Stimulated activated CD8-positive, alpha-beta memory T cell treated with anti-CD3 and anti-CD28 coated beads, Interleukin-7, amount 100 ng/mL, for 48 hours (primary cell): ENCODE results near the gene CACFD1.

Experiments used
- DNase-seq, 2 donors: peaks; one replicate each; pipeline ENCODE4 v3.0.0-alpha.2; 2020; ENCODE audit warnings: low read depth in 1 of 2; ENCODE audit errors: extremely low read depth in 1 of 2

The CACFD1 gene

DNA sequence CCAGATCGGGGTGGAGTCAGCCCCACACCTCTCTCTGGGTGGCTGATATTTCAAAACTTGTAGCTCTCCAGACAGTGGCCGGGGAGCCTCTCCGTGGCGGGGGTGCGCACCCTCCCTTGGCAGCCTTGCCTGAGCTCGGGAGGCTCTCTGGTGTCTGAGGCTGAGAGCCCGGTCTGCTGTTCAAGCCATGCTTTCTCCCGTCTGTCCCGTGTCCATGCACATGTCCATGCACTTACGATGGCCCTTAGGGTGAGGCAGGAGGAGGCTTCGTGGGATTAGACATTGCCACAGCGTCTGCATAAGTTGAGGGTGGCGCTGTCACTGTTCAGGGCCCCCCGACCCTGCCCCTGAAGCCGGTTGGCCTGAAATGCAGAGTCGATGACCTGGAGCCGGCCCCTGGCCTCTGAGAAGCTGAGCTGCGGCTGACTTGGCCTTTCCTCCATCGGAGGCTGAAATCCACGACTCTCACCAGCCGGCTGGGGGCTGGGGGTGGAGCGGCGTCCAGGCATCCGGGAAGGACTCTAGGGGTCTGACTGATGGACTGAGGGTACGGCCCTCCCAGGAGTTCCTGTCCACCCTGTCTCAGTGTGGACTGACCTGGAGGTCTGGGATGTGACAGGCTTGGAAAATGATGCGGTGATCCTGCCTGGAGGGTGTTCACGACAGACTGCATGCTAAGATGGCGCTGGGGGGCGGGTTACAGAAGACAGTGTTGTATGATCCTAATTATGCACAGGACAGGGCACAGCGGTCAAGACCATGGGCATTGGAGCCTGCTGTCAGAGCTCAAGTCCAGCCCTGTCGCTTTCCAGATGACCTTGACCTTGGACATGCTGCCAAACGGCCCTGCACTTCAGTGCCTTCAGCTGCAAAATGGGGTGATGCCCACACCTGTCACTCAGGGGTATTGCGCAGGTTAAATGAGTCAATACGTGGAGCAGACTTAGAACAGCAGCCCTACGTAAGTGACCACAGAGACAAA is 37.4 kb downstream of the CACFD1 start:
- no peak for DNase-seq

DNA sequence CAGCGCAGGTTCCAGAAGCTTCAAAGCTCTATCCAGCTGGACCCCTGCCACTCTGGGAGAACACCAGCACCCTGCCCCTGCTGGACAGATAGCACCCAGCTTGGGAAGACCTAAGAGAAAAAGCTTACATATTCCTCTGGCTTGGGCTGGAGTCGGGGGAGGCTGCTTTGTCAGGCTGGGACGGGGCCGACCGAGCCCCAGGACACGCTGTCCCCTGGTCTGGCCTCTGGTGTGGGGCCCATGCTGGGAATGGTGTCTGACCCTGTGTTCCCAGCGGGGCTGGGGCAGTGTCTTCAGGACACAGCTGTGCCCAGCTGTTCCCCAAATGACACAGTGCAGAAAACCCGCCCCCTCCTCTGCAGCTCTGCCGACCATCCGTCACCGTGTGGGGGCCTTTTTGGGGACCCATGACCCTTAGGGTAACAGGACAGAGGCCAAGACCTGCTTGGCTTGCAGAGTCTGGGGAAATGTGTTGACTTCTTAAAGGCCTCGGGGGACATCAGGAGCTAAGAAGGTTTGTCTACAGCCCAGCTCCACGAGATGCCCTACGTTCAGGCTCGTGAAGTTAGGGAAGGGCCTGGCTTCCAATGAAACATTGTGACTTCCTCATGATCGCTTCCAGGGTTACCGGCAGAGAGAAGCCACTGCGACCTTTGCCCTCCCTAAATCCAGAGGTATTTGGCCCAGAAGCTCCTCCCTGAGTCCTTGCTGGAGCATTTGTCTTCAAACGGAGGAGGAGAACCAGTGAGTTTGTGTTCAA is 39.5 kb downstream of the CACFD1 start:
- no peak for DNase-seq

DNA sequence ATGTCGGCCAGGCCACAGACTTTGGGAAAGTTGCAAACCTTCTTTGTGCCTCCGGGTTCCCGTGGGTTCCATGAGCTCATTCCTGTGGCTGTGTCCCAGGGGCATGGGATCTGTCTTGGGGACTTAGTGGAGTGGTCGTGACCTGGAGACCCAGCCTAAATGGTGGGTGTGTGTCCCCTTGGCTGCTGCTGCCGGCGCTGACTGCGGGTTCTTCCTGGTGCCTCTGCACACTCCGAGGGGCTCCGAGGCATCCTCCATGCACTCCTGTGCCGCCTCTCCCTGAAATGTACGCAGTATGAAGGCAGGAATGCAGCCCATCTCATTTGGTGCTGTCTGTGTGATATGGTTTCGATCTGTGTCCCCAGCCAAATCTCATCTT is 40.1 kb downstream of the CACFD1 start:
- no peak for DNase-seq

DNA sequence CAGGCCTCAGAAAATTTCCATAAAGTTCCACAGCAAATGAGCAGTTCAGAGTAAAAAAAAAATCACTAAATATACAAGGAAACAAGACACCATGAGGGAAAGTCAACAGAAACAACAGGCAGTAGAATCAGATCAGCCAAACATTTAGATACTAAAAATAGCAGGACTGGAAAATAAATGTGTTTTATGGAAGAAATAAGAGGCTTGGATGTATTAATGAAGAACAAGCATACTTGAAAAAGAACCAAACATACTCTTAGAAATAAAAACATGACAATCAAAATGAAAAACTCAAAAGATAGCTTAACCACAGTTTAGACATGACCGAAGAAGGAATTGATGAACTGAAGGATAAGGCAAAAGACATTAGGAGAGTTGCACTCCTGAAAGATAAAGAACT is 42.3 kb downstream of the CACFD1 start:
- no peak for DNase-seq

DNA sequence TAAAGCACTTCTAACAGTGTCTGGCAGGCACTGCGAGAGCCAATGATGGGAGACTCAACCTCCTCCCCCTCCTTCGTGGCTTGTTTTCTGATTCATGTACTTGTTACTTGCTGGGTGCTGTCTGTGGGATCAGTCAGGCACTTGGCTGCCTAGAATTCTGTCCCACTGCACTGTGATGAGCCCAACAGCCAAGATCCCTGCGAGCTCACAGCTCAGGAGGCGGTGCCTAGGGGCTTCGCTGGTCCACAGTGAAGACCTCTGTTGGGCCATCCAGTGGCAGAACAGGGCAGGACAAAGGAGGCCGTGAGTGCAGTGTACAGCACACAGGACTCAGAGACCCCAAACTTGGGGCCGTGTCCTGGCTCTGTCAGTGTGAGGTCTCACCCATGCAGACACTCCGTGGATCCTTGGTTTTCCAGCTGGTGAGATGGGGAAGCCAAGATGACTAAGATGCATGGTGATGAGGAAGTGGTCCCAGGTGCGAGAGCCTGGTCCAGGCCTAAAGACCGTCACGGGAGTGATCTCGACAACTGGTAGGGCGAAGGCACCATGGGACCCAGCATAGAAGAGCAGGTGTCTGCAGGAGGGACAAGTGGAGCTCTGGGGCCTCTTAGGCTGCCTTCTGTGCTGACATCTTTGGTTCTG is 45.5 kb downstream of the CACFD1 start:
- DNase-seq = no peak

DNA sequence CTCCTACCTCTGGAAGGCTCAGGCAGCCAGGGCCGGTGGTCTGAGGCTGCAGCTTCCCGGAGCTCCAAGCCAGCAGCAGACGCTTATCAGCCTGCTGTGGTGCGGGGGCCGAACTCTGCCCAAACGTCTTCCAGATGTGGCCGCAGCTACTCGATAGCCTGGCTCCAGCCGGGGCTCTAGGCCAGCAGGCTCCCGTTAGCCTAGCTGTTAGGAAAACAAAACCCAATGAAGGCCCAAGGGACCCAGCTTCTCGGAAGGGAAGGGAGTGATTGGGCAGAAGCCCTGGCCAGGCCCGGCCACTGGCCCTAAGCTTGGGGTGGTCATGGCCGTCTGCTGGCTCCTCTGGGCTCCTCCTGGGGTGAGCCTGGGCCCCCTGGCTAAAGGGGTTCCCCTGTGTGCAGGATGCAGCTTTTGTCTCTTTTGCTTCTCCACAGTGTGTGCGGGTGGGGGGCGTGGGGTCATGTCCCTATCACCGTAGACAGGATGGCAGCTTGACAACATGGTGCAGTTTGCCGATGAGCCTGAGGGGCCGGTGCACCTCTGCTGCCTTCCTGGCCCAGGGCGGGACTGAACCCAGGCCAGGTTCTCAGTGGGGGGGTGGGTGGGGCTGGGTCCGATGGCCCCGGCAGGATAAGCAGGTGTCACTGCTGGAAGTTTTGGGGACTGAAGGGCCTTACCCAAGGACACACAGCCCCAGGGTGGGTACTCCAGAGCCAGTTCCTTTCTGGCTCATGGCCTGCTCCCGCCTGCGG is 46.3 kb downstream of the CACFD1 start:
- DNase-seq = no peak

DNA sequence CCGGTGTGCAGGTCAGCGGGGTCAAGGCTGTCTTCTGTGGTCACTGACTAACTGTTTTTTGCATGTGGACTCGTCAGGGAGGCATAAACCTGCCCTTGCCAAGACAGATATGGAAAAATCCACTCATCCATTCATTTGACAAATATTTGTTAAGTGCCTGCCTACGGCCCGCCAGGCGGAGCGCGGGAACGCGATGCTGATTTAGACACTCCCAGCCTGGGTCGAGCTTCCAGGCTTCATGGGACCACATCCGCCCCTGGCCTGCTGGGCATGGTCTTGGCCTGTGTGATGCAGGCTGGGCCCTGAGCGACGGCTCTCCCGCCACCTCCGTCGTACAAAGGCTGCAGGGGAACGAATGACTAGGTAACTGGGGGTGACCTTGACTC is 46.9 kb downstream of the CACFD1 start:
- no peak for DNase-seq

DNA sequence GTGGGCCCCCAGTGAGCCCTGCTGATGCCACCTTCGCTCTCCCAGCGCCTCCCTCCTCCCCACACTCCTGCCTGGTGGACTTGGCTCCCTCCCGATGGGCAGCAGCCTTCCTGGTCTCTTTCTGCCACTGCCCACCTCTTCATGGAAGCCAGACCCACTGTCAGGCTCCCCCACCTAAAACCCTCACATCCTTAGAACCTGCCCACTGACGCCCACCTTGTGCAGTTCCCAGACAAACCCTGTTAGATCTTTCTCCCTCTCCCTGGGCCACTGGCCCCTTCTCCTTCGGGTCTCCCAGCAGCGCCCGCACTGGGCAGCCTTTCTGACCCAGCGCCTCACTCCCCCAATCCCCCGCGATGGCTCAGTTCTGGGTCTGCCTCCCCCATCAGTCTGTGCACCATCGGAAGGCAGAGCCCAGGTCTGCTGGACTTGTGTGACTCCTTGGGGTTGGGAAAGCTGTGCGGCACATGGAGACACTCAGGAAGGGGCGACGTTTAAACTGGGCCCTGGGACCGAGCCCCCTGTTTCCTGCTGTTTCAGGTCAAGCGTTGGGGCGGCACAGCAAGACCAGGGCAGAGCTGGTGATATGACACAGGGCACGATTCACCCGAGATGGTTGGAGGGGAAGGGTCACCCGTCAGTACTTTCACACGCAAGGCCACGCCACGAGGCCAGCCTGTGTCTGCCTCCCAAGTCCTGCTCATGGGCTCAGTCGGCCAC is 47.6 kb downstream of the CACFD1 start:
- no peak for DNase-seq

DNA sequence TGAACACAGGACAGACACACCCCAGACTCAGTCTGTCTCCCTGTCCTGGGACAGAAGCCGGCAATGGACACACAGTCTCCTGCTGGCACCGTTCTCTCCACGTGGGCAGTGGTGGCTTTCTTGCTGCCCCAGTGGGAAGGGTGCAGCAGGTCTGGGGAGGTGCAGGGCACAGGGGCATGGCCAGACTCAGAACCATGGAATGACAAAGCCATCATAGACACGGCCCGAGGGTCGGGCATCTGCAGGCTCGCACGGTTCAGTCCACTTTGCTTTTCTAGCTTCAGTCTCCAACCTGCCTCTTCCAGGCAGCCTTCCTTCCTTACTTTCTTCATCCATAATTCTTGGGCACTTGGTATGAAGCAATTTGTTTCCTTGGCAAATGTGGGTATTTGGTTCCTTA is 48.3 kb downstream of the CACFD1 start:
- DNase-seq = no peak

DNA sequence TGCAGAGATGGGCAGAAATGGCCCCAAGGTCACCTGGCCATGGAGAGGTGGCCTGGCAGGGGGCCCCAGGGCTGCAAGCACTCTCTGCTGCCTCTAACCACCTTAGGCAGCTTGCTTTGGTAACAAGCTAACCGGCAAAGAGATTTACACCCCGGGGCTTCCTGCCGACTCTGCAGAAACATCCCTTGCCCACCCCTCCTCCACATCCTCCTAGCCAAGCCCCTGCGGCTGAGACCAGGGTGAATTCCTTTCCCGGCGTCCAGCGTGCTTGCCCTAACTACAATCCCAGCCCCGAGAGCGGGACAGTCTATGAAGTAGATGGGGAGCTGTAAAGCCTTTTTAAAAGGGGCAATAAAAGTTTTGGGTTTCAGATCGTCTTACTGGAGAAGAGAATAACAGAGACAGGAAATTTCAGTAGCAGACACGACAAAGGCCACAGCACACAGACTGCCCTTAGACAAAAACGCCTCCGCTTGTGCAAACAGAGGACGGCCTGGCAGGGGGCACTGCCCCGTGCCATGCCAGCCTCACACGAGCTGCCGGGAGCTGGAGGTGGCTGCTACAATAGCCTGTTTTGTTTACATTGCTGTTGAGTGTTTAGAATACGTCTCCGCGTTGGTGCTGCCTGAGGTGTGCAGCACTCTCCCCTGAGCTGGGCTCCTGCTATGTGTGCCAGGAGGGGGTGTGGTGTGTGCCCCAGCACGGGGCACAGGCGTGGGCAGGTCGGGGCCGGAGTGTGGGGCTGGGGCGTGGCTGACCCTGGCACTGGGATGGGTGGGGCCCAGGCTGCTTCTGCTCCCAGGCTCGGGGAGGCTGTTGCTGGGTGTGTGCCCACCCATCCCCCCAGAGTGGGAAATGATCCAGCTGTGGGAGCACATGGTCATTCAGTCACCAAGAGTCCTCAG is 49.7 kb downstream of the CACFD1 start:
- no peak for DNase-seq

DNA sequence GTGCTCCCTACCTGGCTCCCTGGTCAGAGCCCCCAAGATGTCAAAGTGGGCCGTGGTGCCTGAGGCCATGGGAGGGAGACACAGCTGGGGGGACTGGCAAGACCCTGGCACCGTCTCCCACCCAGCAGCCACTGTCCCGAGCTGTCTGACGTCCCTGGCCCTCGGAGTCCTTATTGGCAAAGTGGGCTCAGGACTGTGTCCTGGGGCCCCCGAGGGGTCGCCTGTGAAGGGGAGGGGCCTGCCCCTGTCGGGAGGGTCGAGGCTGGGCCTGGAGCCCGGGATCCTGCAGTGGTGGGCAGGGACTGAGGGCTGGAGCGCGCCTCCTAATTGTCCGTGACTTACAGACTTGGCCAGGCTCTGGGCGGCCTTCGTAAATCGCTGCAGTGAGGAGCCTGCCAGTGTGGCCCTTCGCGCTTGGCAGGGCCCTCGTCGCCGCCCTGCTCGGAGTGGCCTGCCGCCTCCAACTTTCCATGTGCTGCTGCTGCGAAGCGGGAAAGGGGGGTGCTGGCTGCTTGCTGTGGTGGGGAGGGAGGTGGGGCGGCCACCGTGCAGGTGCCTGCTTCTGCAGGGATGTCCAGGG is 51.2 kb downstream of the CACFD1 start:
- DNase-seq = no peak

DNA sequence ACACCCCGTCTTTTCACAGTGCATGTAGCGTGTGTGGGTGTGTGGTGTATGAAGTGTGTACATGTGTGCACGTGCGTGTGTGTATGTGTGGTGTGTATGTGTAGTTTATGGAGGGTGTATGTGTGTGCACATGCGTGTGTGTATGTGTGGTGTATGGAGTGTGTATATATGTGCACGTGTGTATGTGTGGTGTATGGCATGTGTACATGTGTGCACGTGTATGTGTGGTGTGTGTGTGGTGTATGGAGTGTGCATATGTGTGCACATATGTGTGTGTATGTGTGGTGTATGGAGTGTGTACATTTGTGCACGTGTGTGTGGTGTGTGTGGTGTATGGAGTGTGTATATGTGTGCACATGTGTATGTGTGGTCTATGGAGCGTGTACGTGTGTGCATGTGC is 51.8 kb downstream of the CACFD1 start:
- DNase-seq = no peak

DNA sequence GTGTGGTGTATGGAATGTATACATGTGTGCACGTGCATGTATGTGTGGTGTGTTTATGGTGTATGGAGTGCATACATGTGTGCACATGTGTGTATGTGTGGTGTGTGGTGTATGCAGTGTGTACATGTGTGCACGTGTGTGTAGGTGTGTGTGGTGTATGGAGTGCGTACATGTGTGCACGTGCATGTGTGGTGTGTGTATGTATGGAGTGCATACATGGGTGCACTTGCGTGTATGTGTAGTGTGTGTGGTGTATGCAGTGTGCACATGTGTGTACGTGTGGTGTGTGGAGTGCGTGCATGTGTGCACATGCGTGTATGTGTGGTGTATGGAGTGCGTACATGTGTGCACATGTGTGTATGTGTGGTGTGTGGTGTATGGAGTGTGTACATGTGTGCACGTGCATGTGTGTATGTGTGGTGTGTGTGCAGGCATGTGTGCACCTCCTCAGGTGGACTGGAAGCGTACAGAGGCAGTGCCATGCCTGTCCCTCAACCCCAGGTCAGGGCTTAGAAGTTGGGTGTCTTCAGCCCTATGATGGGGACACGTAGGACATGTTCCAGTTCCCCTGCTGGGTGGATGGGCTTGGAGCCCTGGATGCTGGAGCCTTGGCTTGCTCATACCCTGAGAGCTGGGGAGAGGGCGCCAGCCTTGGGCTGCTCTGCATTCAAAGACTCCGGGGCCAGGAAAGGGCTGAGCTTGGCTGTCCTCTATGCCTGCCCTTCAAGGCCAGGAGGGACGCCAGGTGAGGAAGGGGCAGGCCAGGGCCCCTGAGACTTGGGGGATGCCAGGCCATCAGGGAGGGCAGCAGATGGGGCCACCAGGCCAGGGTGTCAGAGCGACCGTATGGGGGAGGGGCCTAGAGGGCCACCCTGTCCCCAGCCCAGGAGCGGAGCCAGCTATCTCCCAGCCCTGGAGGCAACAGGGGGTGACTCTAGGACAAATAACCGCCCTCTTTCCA is 52.8 kb downstream of the CACFD1 start:
- DNase-seq = no peak

DNA sequence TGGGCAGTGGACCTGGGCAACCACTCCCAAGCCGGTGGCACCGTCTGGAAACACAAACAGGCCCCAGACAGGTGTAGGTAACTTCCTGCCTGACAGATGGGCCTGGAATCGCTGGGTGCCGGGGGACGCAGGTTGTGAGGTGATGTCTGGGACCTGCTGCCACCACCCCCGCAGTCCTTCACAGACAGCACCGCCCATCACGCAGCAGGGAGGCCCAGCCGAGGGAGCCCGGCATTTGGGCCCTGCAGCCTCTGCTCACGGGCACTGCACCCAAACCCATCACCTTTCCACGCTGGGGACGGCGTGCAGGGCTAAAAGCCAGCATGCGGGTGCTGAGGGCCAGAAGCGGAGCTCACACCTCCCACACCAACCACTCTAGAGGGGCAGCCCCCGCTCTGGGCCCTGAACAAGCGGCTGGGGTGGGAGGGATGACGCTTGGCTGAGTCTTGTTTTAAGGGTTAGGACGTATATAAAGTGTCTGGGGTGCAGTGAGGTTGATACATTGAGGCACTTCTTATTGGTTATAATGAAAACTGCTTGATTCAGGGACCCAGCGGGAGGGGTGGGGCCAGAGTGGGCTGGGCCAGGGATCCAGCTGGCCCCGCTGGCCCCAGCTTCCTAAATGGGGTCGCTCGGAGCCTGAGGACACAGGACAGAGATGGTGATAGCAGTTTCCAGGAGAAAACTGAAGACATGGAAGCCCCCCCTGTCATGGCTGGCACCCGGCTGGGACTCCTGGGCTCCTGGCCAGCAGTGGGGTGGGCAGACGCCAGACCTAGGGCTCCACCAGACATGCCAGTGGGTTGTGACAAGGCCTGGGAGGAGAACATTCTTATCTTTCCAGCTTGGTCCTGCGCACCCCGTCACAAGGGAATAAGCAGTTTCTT is 53.7 kb downstream of the CACFD1 start:
- DNase-seq = no peak

DNA sequence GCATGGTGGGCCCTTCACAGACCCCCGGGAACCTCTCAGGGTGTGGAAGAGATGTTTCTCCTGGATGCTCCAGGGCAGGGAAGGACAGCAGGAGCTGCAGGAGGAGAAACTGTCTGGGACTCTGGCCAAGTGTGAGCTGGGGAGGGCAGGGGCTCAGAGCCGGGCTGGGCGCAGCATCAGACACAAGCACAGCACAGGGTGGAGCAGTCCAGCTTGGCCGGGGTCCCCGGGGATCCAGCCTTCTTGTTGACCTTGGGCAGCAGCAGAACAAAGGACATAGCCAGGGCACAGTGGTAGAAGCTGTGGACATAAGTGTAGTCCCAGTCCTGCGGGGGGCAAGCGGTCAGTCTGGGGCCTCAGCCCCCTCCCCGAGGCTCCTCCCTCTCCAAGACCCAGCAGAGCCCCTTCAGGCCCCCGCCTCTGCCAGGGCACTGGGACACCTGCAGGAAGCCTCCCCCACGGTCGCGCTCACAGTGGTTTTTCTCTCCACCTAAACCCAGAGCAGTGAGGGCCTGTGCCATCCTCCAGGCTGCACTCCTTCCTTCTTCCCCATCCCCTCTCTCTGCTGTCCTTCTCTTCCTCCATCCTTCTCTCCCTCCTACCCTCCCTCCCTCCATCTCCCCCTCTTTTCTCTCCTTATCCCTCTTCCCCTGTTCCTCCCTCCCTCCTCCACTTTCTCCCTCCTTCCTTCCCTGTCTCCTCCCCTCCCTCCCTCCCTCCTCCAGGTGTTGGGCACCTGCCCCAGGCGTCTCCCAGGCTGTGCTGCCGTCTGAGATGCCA is 54.9 kb downstream of the CACFD1 start:
- no peak for DNase-seq

DNA sequence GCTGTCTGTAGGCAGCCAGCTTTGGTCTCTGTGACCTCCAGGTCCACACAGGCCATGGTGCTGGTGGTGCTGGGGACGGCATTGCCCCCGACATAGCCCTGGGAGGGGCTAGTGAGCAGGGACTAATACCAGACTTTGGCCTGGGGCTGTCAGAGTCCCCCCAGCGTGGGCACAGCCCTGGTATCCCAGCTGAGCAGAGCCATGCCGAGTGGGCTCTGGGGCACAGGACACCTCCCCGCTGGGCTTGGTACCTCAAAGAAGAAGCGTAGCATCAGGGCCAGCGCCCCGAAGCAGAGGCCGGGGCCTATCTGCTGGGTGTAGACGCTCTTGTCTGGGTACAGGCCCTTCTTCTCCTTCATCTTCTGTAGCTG is 55.4 kb downstream of the CACFD1 start:
- no peak for DNase-seq
